PC-3 (cell line): ENCODE data around the gene RBM47.

Experiments used
- EZH2 ChIP-seq: fragments of 300-600 bp; sonication (generic); IDR thresholded peaks from one replicate; pipeline ENCODE4 v1.6.1; 2017; ENCODE audit warnings: antibody characterized with exemption, mild to moderate bottlenecking, low read length; ENCODE audit not compliant: unreplicated experiment
- EZH2phosphoT487 ChIP-seq: fragments of 300-600 bp; sonication (generic); IDR thresholded peaks from 2 replicates; pipeline ENCODE4 v1.6.1; 2018; ENCODE audit warnings: mild to moderate bottlenecking, antibody characterized with exemption, low read length, borderline replicate concordance
- TF ChIP-seq, protein P1 (sequence below): fragments of 300-600 bp; sonication (generic); conservative IDR thresholded peaks from 2 replicates; pipeline ENCODE4 v1.5.1; 2017; ENCODE audit warnings: antibody characterized with exemption, low read depth, mild to moderate bottlenecking, low read length

DNA sequence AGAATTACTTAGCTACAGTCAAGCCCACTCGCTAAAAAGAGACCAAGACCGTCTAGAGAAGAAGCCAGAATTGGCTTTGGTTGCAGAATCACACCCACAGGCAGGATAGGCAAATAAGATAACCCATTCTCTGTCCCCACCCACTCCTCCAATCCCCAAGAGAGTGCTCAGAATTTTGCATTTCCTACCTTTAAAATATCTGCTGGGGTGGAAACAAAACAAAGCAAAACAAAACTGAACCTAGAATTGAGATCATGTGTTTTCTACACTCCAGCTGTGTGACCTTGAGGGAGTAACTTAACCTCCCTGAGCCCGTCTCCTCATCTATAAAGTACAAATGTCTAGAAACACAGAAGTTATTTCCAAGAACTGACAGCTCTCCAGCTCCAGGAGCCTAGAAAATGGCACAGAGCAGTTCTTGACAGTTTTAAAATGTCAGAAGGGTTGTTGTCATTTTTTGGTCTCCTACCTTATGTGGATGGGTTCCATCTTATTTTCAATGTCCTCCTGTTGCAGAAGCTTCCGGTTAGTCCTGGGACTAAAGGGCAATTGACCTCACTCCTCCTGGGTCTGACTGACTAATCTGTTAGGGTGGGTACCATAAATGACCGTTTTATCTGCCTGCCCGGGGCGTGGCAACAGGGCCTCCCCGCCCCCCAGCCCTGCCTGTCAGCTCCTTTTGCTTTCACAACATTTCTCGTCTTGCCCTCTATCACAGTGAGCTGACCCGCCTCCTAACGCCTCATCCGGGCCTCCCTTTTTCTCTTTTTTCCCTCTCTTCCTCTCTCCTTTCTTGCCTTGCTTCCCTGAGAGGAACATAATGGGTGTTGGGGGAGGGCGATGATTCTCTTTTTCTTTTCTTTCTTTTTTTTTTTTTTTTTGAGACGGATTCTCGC lies 114.0 kb downstream of the RBM47 start:
- TF ChIP-seq EZH2 (no peak), EZH2phosphoT487 (no peak)
- TF ChIP-seq, protein P1, sequence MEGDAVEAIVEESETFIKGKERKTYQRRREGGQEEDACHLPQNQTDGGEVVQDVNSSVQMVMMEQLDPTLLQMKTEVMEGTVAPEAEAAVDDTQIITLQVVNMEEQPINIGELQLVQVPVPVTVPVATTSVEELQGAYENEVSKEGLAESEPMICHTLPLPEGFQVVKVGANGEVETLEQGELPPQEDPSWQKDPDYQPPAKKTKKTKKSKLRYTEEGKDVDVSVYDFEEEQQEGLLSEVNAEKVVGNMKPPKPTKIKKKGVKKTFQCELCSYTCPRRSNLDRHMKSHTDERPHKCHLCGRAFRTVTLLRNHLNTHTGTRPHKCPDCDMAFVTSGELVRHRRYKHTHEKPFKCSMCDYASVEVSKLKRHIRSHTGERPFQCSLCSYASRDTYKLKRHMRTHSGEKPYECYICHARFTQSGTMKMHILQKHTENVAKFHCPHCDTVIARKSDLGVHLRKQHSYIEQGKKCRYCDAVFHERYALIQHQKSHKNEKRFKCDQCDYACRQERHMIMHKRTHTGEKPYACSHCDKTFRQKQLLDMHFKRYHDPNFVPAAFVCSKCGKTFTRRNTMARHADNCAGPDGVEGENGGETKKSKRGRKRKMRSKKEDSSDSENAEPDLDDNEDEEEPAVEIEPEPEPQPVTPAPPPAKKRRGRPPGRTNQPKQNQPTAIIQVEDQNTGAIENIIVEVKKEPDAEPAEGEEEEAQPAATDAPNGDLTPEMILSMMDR, result no peak
